Measurements from ENCODE around the gene B4GALNT2. TPM values are rescaled to one million over a fixed set of nuclear protein-coding genes. Genes with fewer than 3 reads are reported as not detected.

The B4GALNT2 gene
- total and polyA plus RNA-seq, 2 of the 13 experiments (the other 11 are each of a cell fraction or from before 2014, with no cell fraction given): not detected

DNA sequence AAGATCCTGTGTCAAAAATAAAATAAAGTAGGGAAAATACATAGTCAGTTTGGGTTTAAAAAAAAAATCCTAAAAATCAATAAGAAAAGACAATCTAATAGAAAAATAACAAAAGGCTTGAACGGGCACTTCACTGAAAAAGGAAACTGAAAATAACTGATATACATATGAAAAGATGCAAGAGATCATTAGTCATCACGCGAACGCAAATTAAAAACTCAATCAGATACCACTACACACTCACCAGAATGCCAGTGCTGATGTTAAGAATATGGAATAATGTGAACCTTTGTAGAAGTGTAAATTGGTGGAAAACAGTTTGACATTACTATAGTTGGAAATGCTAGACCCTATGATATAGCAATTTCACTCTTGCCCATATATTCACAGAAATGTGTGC is 63.2 kb downstream of the B4GALNT2 start (continued):
- TF ChIP-seq NFE2 (CRISPR knock-in tag; IDR thresholded peaks at IDR 0.05): no peak
- no peak for TF ChIP-seq HIC2 (CRISPR knock-in tag; IDR thresholded peaks at IDR 0.05; ENCODE audit: low read depth)
- TF ChIP-seq SRSF4 (IDR thresholded peaks at IDR 0.05; ENCODE audit: low read depth, low read length, poor library complexity, severe bottlenecking): no peak
- TF ChIP-seq FOXA3 (CRISPR knock-in tag; IDR thresholded peaks at IDR 0.05): no peak

DNA sequence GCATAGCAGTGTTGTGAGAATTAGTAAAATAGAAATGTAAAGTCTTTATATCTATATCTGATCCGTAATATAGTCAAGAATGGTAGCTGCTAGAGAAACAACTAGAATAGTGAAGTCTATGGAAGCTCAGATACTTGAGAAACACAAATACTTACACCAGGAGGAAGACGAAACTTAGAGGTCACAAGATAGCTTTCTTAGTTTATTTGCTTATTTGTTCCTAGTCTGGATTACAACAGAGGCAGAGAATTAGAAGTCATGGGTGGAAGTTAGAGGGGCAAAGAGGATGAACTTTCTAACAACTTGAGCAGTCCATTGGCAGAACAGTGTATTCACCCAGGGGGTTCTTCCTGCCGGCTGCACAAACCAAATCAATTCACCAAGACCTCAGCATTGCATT is 64.0 kb downstream of the B4GALNT2 start:
- in situ Hi-C loops (cut with HindIII; ENCODE audit: extremely low pct_ligation_motif_present, low pct_unique_long_range_greater_than_20kb): no loop called here
- FAIRE-seq: no peak
- H3K4me3 ChIP-seq (replicated peaks in 1 of 3; ENCODE audit: insufficient read depth in 1 of 3, low read depth in 2 of 3, low read length in 3 of 3): no peak overlapping the region
- H3K9ac ChIP-seq (ENCODE audit: insufficient read depth, low read depth, low read length): no peak overlapping the region
- H4K20me1 ChIP-seq (ENCODE audit: insufficient read depth, low read length): no peaks in the 10 kb centered on the region
- no peaks in the 10 kb centered on the region for H3K36me3 ChIP-seq (replicated peaks in 1 of 2; ENCODE audit: control insufficient read depth in 1 of 2, insufficient read depth in 2 of 2, low read length in 2 of 2)
- H3K9me3 ChIP-seq (ENCODE audit: low read length): no peaks in the 10 kb centered on the region
- ATAC-seq: no peak
- H3K79me2 ChIP-seq (ENCODE audit: insufficient read depth, low read length): no peaks in the 10 kb centered on the region
- H3K4me1 ChIP-seq (ENCODE audit: insufficient read depth, low read length): peaks cover 22% of the 10 kb centered on the region
- H3K27ac ChIP-seq (ENCODE audit: extremely low read length, insufficient read depth, low read length): no peak overlapping the region
- intact Hi-C loops (cut with micrococcal nuclease; ENCODE audit: unreplicated experiment): no loop called here
- H2AFZ ChIP-seq (ENCODE audit: low read length): no peak overlapping the region
- ChIA-PET POLR2A (no interaction called here), CTCF (ENCODE audit: low intra/inter-chr PET ratio, low total read pairs) (no interaction called here)
- WGBS (ENCODE audit: low lambda C conversion rate): 52% methylated on average over 3 of the region's 3 CpGs
- no peak overlapping the region for H3K4me2 ChIP-seq (ENCODE audit: low read depth, low read length)
- H3K27me3 ChIP-seq (ENCODE audit: control insufficient read depth in 1 of 2, insufficient read depth in 2 of 2, low read length in 2 of 2): peaks cover 1 to 14% of the 10 kb centered on the region in 2 experiments; a peak in 2 of 5 replicates
- TF ChIP-seq ESRRA (CRISPR knock-in tag; IDR thresholded peaks at IDR 0.05; ENCODE audit: low read depth): no peak
- TF ChIP-seq ARID4A (CRISPR knock-in tag; IDR thresholded peaks at IDR 0.05; ENCODE audit: borderline replicate concordance): no peak
- TF ChIP-seq REL (CRISPR knock-in tag; conservative IDR thresholded peaks at IDR 0.05): no peak
- no peak for TF ChIP-seq PHF20 (CRISPR knock-in tag; IDR thresholded peaks at IDR 0.05)
- TF ChIP-seq DR1 (CRISPR knock-in tag; IDR thresholded peaks at IDR 0.05): no peak
- TF ChIP-seq PBX3 (CRISPR knock-in tag; IDR thresholded peaks at IDR 0.05; ENCODE audit: borderline replicate concordance): no peak
- no peak for TF ChIP-seq ZSCAN30 (CRISPR knock-in tag; IDR thresholded peaks at IDR 0.05)
- TF ChIP-seq, protein P1, sequence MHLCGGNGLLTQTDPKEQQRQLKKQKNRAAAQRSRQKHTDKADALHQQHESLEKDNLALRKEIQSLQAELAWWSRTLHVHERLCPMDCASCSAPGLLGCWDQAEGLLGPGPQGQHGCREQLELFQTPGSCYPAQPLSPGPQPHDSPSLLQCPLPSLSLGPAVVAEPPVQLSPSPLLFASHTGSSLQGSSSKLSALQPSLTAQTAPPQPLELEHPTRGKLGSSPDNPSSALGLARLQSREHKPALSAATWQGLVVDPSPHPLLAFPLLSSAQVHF (CRISPR knock-in tag; IDR thresholded peaks at IDR 0.05): no peak
- TF ChIP-seq, protein P2, sequence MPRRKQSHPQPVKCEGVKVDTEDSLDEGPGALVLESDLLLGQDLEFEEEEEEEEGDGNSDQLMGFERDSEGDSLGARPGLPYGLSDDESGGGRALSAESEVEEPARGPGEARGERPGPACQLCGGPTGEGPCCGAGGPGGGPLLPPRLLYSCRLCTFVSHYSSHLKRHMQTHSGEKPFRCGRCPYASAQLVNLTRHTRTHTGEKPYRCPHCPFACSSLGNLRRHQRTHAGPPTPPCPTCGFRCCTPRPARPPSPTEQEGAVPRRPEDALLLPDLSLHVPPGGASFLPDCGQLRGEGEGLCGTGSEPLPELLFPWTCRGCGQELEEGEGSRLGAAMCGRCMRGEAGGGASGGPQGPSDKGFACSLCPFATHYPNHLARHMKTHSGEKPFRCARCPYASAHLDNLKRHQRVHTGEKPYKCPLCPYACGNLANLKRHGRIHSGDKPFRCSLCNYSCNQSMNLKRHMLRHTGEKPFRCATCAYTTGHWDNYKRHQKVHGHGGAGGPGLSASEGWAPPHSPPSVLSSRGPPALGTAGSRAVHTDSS (CRISPR knock-in tag; conservative IDR thresholded peaks at IDR 0.05): no peak
- BruUV-seq (replicated peaks): no TSS peak
- no peak for DNase-seq (ENCODE audit: low spot score)
